Suprapubic skin (tissue), 4 donors: ENCODE measurements around the gene WASHC2A. TPM values are rescaled to one million over a fixed set of nuclear protein-coding genes. Genes with fewer than 3 reads are reported as not detected.
A peak's percentile ranks its signal among the peaks of the same experiment; 100 is the strongest.
"Not testable (repeated sequence)": the region's sequence is repeated elsewhere in the genome, so short reads cannot be mapped to it uniquely, and the experiment has no call there.

ENCODE experiments used
- DNase-seq, 2 donors: peaks; one replicate each; pipeline ENCODE4 v3.0.0-alpha.2; 2019; ENCODE audit warnings: low spot score in 2 of 2
- H3K27ac ChIP-seq: fragments of 200-600 bp; sonication (generic); one replicate; pipeline ENCODE4 v1.5.1; 2019
- H3K27me3 ChIP-seq: fragments of 200-600 bp; sonication (generic); one replicate; pipeline ENCODE4 v1.5.1; 2019
- H3K36me3 ChIP-seq: fragments of 200-600 bp; sonication (generic); one replicate; pipeline ENCODE4 v1.5.1; 2019
- H3K4me1 ChIP-seq: fragments of 200-600 bp; sonication (generic); one replicate; pipeline ENCODE4 v1.5.1; 2019
- H3K4me3 ChIP-seq: fragments of 200-600 bp; sonication (generic); one replicate; pipeline ENCODE4 v1.5.1; 2019; ENCODE audit warnings: mild to moderate bottlenecking
- H3K9me3 ChIP-seq: fragments of 200-600 bp; sonication (generic); one replicate; pipeline ENCODE4 v1.5.1; 2019
- EP300 ChIP-seq: sonication (generic); formaldehyde crosslinking; IDR thresholded peaks from one replicate; pipeline ENCODE4 v1.6.1; 2017; ENCODE audit warnings: antibody characterized with exemption
- POLR2A ChIP-seq, 2 donors: fragments of 450-650 bp; IDR thresholded peaks; one replicate each; pipeline ENCODE4 v1.6.1; 2017; ENCODE audit warnings: antibody characterized with exemption in 2 of 2, mild to moderate bottlenecking in 2 of 2, moderate library complexity in 2 of 2
- POLR2AphosphoS5 ChIP-seq, 3 donors: sonication (generic); formaldehyde crosslinking; IDR thresholded peaks; one replicate each; pipeline ENCODE4 v1.6.1; 2017; ENCODE audit warnings: antibody characterized with exemption in 3 of 3
- WGBS: methylation state at CpG from one replicate; pipeline ENCODE4 v1.1.5; 2018; 5-methylcytosine and 5-hydroxymethylcytosine counted together
- total RNA-seq, 4 donors: library from RNA; depleted of rRNA; stranded (reverse); fragments of >200 nt; gene quantifications; one replicate each; pipeline ENCODE4 v1.1.0, GENCODE V29; 2016
- TF ChIP-seq, protein P1 (sequence below), 2 donors: fragments of 200-600 bp in 1 of 2; fragments of 450-650 bp in 1 of 2; sonication (generic) in 1 of 2; IDR thresholded peaks; one replicate each; pipeline ENCODE4 v1.5.1; 2016 to 2019; ENCODE audit warnings: antibody characterized with exemption in 2 of 2, mild to moderate bottlenecking in 1 of 2, moderate library complexity in 1 of 2

The WASHC2A gene
- total RNA-seq, 4 donors from 2014 or later = 29.7 to 68.0 (median 33.9) TPM

GRCh38 chr10:50152792-50153272, 85.1 kb downstream of the WASHC2A start:
- 2% methylated on average over 9 of the region's 34 CpGs for WGBS
- DNase-seq = peak in 1 of 2 donors; percentile 74
- H3K27ac ChIP-seq = no peak overlapping the region
- H3K4me3 ChIP-seq = peak overlapping the region; percentile 23
- H3K9me3 ChIP-seq = no peaks in the 10 kb centered on the region
- no peaks in the 10 kb centered on the region for H3K36me3 ChIP-seq
- H3K4me1 ChIP-seq = no peaks in the 10 kb centered on the region
- no peak for TF ChIP-seq EP300
- TF ChIP-seq POLR2A (IDR thresholded peaks at IDR 0.05) = no peak
- TF ChIP-seq POLR2AphosphoS5 (IDR thresholded peaks at IDR 0.05) = no peak
- TF ChIP-seq, protein P1, sequence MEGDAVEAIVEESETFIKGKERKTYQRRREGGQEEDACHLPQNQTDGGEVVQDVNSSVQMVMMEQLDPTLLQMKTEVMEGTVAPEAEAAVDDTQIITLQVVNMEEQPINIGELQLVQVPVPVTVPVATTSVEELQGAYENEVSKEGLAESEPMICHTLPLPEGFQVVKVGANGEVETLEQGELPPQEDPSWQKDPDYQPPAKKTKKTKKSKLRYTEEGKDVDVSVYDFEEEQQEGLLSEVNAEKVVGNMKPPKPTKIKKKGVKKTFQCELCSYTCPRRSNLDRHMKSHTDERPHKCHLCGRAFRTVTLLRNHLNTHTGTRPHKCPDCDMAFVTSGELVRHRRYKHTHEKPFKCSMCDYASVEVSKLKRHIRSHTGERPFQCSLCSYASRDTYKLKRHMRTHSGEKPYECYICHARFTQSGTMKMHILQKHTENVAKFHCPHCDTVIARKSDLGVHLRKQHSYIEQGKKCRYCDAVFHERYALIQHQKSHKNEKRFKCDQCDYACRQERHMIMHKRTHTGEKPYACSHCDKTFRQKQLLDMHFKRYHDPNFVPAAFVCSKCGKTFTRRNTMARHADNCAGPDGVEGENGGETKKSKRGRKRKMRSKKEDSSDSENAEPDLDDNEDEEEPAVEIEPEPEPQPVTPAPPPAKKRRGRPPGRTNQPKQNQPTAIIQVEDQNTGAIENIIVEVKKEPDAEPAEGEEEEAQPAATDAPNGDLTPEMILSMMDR (IDR thresholded peaks at IDR 0.05) = no peak
- H3K27me3 ChIP-seq = no peaks in the 10 kb centered on the region

DNA sequence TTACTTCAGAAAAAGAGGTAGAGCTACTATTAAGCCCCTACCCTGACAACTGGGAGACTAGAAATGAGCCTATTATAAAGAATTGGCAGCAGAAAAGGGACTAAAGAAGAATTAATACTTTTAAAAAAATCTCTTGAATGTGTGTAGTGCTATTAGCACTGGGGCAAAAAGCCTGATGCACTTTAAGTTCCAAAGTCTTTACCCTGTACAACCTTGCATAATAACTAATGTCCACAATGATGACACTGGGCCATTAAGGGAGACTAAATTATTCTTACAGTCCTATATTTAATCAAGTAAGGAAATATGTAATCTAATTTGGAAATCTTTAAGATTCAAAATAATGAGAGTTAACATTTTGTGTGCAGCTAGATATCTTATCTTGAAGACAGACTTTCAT, 90.1 kb downstream of the WASHC2A start:
- DNase-seq, H3K4me3 ChIP-seq, H3K36me3 ChIP-seq, H3K27ac ChIP-seq, H3K27me3 ChIP-seq, H3K9me3 ChIP-seq, H3K4me1 ChIP-seq: not testable (repeated sequence)

DNA sequence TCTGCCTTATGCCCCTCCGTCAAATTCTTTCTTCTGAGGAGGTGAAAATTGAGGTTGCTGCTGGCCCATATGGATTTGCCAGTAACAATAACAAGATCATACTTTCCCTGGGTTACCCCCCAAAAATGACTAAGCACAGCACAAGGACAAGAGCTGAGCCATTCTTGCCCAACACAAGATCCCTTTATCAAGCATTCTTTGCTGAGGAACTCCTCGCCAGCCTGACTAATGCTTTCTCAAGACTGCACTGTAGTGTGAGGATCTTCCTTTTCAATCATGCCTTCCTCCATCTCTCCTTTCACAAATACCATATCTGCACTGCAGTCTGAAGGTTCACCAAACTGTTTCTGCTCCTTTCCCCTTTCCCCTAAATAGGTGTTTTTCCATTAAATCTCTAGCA, 92.1 kb downstream of the WASHC2A start:
- not testable (repeated sequence) for H3K9me3 ChIP-seq, H3K4me3 ChIP-seq, H3K27ac ChIP-seq, H3K36me3 ChIP-seq, DNase-seq, H3K4me1 ChIP-seq, H3K27me3 ChIP-seq
- 90% methylated on average over 2 of the region's 2 CpGs for WGBS

- H3K27me3 ChIP-seq, DNase-seq, H3K4me1 ChIP-seq, H3K9me3 ChIP-seq, H3K27ac ChIP-seq, H3K4me3 ChIP-seq, H3K36me3 ChIP-seq: not testable (repeated sequence)
- 63% methylated on average over 2 of the region's 2 CpGs for WGBS
These were observed 97.3 kb downstream of the WASHC2A start for GRCh38 chr10:50165038-50165437.

DNA sequence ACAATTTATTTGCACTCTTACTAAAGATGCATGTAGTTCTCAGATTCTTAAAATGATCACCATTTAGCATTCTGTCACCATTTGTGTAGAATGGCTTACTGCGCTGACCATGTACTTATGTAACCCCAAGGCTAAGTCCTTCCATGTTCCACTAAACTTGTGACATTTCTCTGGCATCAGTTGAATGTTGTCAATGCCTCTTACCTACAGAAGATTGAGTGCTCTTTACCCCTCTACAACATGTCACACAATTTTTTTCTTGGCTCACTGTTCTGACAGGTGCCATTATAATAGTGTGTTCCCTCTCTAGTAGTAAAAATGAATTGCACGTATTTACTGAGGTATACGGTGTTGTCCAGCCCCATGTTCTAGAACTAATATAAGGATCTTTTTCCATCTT, 100.1 kb downstream of the WASHC2A start:
- not testable (repeated sequence) for H3K27me3 ChIP-seq, DNase-seq, H3K4me1 ChIP-seq, H3K4me3 ChIP-seq, H3K9me3 ChIP-seq, H3K27ac ChIP-seq, H3K36me3 ChIP-seq
- WGBS = 98% methylated on average over 3 of the region's 3 CpGs

- not testable (repeated sequence) for H3K36me3 ChIP-seq, H3K4me1 ChIP-seq, H3K4me3 ChIP-seq, H3K9me3 ChIP-seq, H3K27me3 ChIP-seq, DNase-seq, H3K27ac ChIP-seq
- WGBS = 52% methylated on average over 1 of the region's 1 CpG
These were observed 101.8 kb downstream of the WASHC2A start for GRCh38 chr10:50169506-50169905.

GRCh38 chr10:50174788-50175525, 107.2 kb downstream of the WASHC2A start:
- not testable (repeated sequence) for H3K9me3 ChIP-seq, H3K4me1 ChIP-seq, H3K27ac ChIP-seq, H3K27me3 ChIP-seq, H3K36me3 ChIP-seq, H3K4me3 ChIP-seq, DNase-seq
- WGBS = 47% methylated on average over 3 of the region's 3 CpGs

Other genes starting within 250 kb of the WASHC2A start
- gene PARG, start 125.9 kb upstream of the WASHC2A start, total RNA-seq = 10 to 100 TPM; 17.5 to 38.1 (median 21.0) TPM
- 10 to 100 TPM; 15.8 to 32.3 (median 19.3) TPM for gene TIMM23B, start 125.9 kb upstream of the WASHC2A start, total RNA-seq
- 10 to 100 TPM in 3 of 4 donors, 1 to 10 TPM in 1; 8.1 to 43.4 (median 13.8) TPM for gene AGAP6, start 79.5 kb upstream of the WASHC2A start, total RNA-seq
- gene ASAH2, start 183.6 kb downstream of the WASHC2A start, total RNA-seq = 1 to 10 TPM; 2.4 to 6.1 (median 4.6) TPM